HepG2 (cell line): Measurements from ENCODE around the gene CEMP1. TPM values are rescaled to one million over a fixed set of nuclear protein-coding genes. Genes with fewer than 3 reads are reported as not detected.

Experiments
- ATAC-seq: fragments of 200-7000 bp; cut with Tn5 transposase; 3 replicates; pipeline ENCODE4 v1.9.1; 2020; ENCODE audit warnings: mild to moderate bottlenecking, moderate library complexity
- BruUV-seq: library from RNA; stranded (reverse); fragments of 400-500 nt; replicated peaks from 2 replicates; lab custom pipeline; 2021; lab: Mats Ljungman, UMichigan
- CTCF ChIA-PET: fragments of 300-600 bp; formaldehyde crosslinking; extraction: SDS; loops from one replicate; lab custom pipeline; 2021; ENCODE audit warnings: low total read pairs, inconsistent platforms, low intra/inter-chr PET ratio; lab: Yijun Ruan, JAX
- POLR2A ChIA-PET: fragments of 350-600 bp; sonication (Branson Sonifier 250); formaldehyde crosslinking; loops from one replicate; lab custom pipeline; 2020; ENCODE audit warnings: antibody characterized with exemption, inconsistent platforms; lab: Yijun Ruan, JAX
- DNase-seq: peaks from one replicate; pipeline ENCODE4 v3.0.0-alpha.2; 2015; ENCODE audit warnings: low spot score
- FAIRE-seq: peaks from 3 replicates; lab custom pipeline; 2011; peaks lifted over from hg19 to GRCh38; lab: Jason Lieb, UNC
- H2AFZ ChIP-seq: one replicate; pipeline ENCODE4 v1.6.1; 2011; ENCODE audit warnings: low read length, inconsistent platforms
- H3K27ac ChIP-seq: fragments of 300-600 bp; 3 replicates; pipeline ENCODE4 v1.8.0; 2011; ENCODE audit warnings: mixed run types, mild to moderate bottlenecking, mixed read lengths, low read length, inconsistent platforms; ENCODE audit not compliant: insufficient read depth; ENCODE audit errors: extremely low read length
- H3K27me3 ChIP-seq, 2 experiments: fragments of 200-600 bp in 1 of 2; 2 replicates in 1 of 2; 3 replicates in 1 of 2; pipeline versions ENCODE4 v1.6.0 to v1.8.0; 2011; ENCODE audit warnings: low read length in 2 of 2, mild to moderate bottlenecking in 2 of 2, moderate library complexity in 2 of 2, inconsistent platforms in 1 of 2; ENCODE audit not compliant: insufficient read depth in 2 of 2, control insufficient read depth in 1 of 2
- H3K36me3 ChIP-seq, 2 experiments: fragments of 200-600 bp in 1 of 2; replicated peaks in 1 of 2; 2 replicates in 1 of 2; 3 replicates in 1 of 2; pipeline versions ENCODE4 v1.5.1 to v1.8.0; 2011; ENCODE audit warnings: low read length in 2 of 2, inconsistent platforms in 1 of 2; ENCODE audit not compliant: insufficient read depth in 2 of 2, control insufficient read depth in 1 of 2
- H3K4me1 ChIP-seq: 2 replicates; pipeline ENCODE4 v1.5.1; 2012; ENCODE audit warnings: low read length, inconsistent platforms; ENCODE audit not compliant: insufficient read depth
- H3K4me2 ChIP-seq: 2 replicates; pipeline ENCODE4 v1.6.0; 2011; ENCODE audit warnings: low read depth, low read length, inconsistent platforms
- H3K4me3 ChIP-seq, 3 experiments: fragments of 200-600 bp in 1 of 3; sonication (generic), shearing (Covaris generic) in 1 of 3; replicated peaks in 1 of 3; 2 replicates each; pipeline ENCODE4 v1.5.1; 2011 to 2016; ENCODE audit warnings: low read length in 3 of 3, inconsistent platforms in 2 of 3, low read depth in 2 of 3, mild to moderate bottlenecking in 2 of 3, control low read depth in 1 of 3, mixed read lengths in 1 of 3; ENCODE audit not compliant: insufficient read depth in 1 of 3
- H3K79me2 ChIP-seq: one replicate; pipeline ENCODE4 v1.6.1; 2011; ENCODE audit warnings: low read length, inconsistent platforms; ENCODE audit not compliant: insufficient read depth
- H3K9ac ChIP-seq: 2 replicates; pipeline ENCODE4 v1.6.0; 2011; ENCODE audit warnings: mild to moderate bottlenecking, low read depth, low read length, inconsistent platforms; ENCODE audit not compliant: insufficient read depth
- H3K9me3 ChIP-seq: 2 replicates; pipeline ENCODE4 v1.5.1; 2012; ENCODE audit warnings: mild to moderate bottlenecking, low read length
- H4K20me1 ChIP-seq: 2 replicates; pipeline ENCODE4 v1.6.0; 2011; ENCODE audit warnings: inconsistent platforms, mild to moderate bottlenecking, low read length, moderate library complexity; ENCODE audit not compliant: insufficient read depth
- BRF2 ChIP-seq: sonication (generic); formaldehyde crosslinking; IDR thresholded peaks from 2 replicates; pipeline ENCODE4 v1.8.1; 2022; ENCODE audit warnings: mild to moderate bottlenecking, missing genetic modification reagents
- IRF9 ChIP-seq: sonication (generic); formaldehyde crosslinking; IDR thresholded peaks from 2 replicates; pipeline ENCODE4 v1.8.0; 2022; ENCODE audit warnings: missing genetic modification reagents, mild to moderate bottlenecking, borderline replicate concordance
- MAF1 ChIP-seq: sonication (generic); formaldehyde crosslinking; IDR thresholded peaks from 2 replicates; pipeline ENCODE4 v1.5.0; 2020; ENCODE audit warnings: missing genetic modification reagents, borderline replicate concordance
- TGIF2 ChIP-seq: IDR thresholded peaks from 2 replicates; pipeline ENCODE4 v1.6.1; 2016; ENCODE audit warnings: control low read depth, missing compliant biosample characterization
- ZNF546 ChIP-seq: sonication (generic); formaldehyde crosslinking; conservative IDR thresholded peaks from 2 replicates; pipeline ENCODE4 v1.8.1; 2023; ENCODE audit warnings: mild to moderate bottlenecking, missing genetic modification reagents
- ZSCAN21 ChIP-seq: sonication (generic); formaldehyde crosslinking; IDR thresholded peaks from 2 replicates; pipeline ENCODE4 v1.8.0; 2022; ENCODE audit warnings: mild to moderate bottlenecking, missing genetic modification reagents, moderate library complexity, borderline replicate concordance
- WGBS: methylation state at CpG from one replicate; pipeline ENCODE4 v1.1.6; 2017; ENCODE audit warnings: low lambda C conversion rate; 5-methylcytosine and 5-hydroxymethylcytosine counted together
- in situ Hi-C: cut with HindIII; loops from 2 replicates; pipeline ENCODE4 v1.10.0; 2017; ENCODE audit warnings: low pct_unique_long_range_greater_than_20kb; ENCODE audit not compliant: extremely low pct_ligation_motif_present
- intact Hi-C: fragments of 100-400 bp; cut with micrococcal nuclease; formaldehyde crosslinking; loops from one replicate; pipeline ENCODE4 v1.10.0; 2022; ENCODE audit not compliant: unreplicated experiment
- polyA plus RNA-seq, 8 experiments: library from polyadenylated mRNA; depleted of rRNA in 3 of 8; stranded (reverse) in 7 of 8; unstranded in 1 of 8; fragments of >200 nt; fragmentation: Illumina TruSeq in 4 of 8; extraction: Trizol in 4 of 8; gene quantifications; 2 replicates each; pipeline versions ENCODE4 v1.2.1 to v1.2.3, GENCODE V29; 2011 to 2016; ENCODE audit warnings: low read depth in 4 of 8, missing spikeins in 1 of 8, mixed read lengths in 1 of 8; ENCODE audit not compliant: insufficient read depth in 1 of 8
- total RNA-seq, 5 experiments: library from RNA; depleted of rRNA; stranded (reverse); fragments of >200 nt; fragmentation: Illumina TruSeq; extraction: Trizol; gene quantifications; 2 replicates each; pipeline ENCODE4 v1.2.3, GENCODE V29; 2016; ENCODE audit warnings: low read depth in 1 of 5

Gene CEMP1
- total and polyA plus RNA-seq, 2 of the 13 experiments (the other 11 are each of a cell fraction or from before 2014, with no cell fraction given): not detected

- TF ChIP-seq MAF1 (CRISPR knock-in tag): no peak
- TF ChIP-seq BRF2 (CRISPR knock-in tag): no peak
Measured at GRCh38 chr16:2508722-2509400, 22.3 kb downstream of the CEMP1 start (continued).

- no peak for ATAC-seq
Measured at GRCh38 chr16:2507665-2508064, 23.5 kb downstream of the CEMP1 start.

More at GRCh38 chr16:2507665-2508064, 23.5 kb downstream of the CEMP1 start:
- Histone ChIP-seq H4K20me1 (no peaks in the 10 kb centered on the region), H3K9ac (no peak overlapping the region), H3K9me3 (no peaks in the 10 kb centered on the region), H3K36me3 (no peaks in the 10 kb centered on the region), H3K27ac (no peak overlapping the region), H3K4me3 (no peak overlapping the region), H3K27me3 (no peaks in the 10 kb centered on the region), H3K79me2 (no peaks in the 10 kb centered on the region), H3K4me2 (no peak overlapping the region), H2AFZ (no peak overlapping the region), H3K4me1 (peaks cover 24% of the 10 kb centered on the region)
- TF ChIP-seq TGIF2 (CRISPR knock-in tag): no peak
- no peak for TF ChIP-seq ZSCAN21 (CRISPR knock-in tag)
- no peak for TF ChIP-seq IRF9 (CRISPR knock-in tag)
- TF ChIP-seq ZNF546 (CRISPR knock-in tag): no peak
- 98% methylated on average over 10 of the region's 11 CpGs for WGBS
- BruUV-seq: no TSS peak
- CTCF ChIA-PET: no interaction called here
- in situ Hi-C loops: no loop called here
- no peak for FAIRE-seq
- POLR2A ChIA-PET: no interaction called here
- intact Hi-C loops: loop anchor here (10.0 kb wide), 1 partner anchor 163 kb away; the partner anchor contains the start of gene ABCA3
- no peak for DNase-seq
